Fibroblast of skin of scalp (primary cell): ENCODE results near the gene ALDH18A1.
A peak's percentile ranks its signal among the peaks of the same experiment; 100 is the strongest.
"Not testable (repeated sequence)": the region's sequence is repeated elsewhere in the genome, so short reads cannot be mapped to it uniquely, and the experiment has no call there.

ENCODE experiments used
- DNase-seq: peaks from one replicate; pipeline ENCODE4 v3.0.0-alpha.2; 2013

ALDH18A1 gene

DNA sequence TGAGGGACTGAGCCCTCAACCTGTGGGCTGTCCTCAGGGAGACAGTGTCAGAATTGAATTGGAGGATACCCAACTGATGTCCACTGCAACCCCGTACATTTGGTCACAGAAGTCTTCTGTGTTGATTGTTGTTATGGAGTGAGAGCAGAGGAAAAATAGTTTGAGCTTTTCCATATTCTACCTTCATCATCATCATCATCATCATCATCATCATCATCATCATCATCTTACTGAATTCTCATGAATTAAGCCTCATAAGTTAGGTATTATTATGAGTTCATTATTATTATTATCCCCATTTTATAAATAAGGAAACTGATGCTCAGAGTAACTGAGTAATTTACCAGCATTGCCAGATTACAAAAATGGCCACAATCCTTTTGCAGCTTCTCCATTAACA is 8.4 kb downstream of the ALDH18A1 start:
- DNase-seq: no peak

DNA sequence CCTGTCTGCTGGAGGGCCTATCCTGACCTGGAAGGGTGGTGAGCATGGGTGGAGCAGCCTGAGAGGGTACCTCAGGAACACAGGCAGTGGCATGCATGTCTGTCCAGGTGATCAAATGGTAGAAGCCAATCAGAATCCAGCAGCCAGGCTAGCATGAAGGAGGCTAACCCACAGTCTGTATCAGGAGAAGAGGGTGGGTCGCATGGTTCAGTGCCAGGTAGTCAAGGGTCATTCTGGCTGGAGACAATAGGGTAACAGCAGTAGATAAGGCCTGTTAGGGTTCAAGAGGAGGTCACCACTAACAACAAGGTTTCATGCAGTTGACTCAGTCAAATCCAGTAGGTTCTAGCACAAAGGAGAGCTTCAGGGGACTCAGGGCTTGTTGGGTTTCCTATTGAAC is 10.4 kb downstream of the ALDH18A1 start:
- no peak for DNase-seq

DNA sequence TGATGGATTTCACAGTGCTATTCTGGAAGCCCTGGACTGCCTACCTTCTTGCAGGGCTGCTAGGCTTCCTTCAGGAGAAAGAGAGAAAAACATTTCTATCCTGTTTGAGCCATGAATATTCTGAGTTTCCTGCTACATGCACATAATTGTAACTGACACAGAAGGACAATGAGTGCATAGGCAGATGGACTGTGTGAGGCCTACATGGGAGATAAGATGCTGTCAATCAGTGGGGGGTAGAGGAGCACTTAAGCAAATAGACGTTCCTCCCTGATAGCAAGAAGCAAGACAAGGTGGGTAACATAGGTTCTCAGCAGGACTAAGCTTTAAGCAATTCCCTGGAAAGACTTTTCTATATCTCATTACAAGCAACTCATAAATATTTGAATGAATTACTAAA is 11.6 kb downstream of the ALDH18A1 start:
- no peak for DNase-seq

DNA sequence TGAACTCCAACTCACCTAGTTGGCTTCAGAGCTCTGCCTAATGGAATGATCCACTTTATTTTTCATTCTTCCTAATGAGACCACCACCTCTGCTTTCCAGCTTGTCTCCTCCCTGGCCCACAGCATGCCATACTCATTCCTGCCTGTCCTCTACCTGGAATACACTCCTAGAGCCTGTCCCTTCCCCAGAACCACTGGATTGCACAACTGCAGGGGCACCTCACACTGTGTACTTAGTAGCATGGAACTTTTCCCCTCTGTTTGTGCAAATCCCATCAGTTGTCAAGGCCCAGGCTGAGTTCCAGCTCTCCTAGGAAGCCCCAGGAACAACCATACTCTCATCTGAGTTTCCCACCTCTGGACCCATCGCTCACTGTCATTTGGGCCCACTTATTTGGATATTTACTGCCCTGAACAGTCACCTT is 15.6 kb downstream of the ALDH18A1 start:
- DNase-seq: no peak

DNA sequence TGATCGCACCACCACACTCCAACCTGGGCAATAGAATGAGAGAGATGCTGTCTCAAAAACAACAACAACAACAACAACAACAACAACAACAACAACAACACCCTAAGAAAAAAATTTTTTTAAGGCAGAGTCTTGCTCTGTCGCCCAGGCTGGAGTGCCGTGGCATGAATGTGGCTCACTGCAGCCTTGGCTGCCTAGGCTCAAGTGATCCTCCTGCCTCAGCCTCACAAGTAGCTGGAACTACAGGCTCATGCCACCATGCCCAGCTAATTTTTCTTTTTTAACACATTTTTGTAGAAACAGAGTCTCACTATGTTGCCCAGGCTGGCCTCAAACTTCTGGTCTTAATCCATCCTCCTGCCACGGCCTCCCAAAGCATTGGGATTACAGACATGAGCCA is 18.6 kb downstream of the ALDH18A1 start:
- DNase-seq: no peak

DNA sequence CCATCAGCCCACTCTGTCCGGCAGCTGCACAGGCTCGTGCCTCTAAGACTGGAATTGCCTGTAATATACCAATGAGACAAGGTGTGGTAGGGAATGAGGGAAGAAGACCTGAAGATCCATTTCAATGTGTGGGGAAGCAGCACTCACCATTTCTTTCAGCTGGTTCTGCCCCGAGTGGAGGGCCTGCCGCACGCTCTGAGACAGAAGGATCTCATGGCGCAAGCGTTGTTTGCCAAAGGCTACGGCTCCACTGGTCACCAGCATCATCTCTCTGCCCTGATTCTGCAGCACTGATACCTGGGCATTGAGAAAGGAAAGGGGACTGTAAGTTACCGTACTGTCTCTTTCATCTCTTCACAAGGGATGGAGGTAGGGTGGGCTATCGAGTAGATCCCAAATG is 19.4 kb downstream of the ALDH18A1 start:
- no peak for DNase-seq

DNA sequence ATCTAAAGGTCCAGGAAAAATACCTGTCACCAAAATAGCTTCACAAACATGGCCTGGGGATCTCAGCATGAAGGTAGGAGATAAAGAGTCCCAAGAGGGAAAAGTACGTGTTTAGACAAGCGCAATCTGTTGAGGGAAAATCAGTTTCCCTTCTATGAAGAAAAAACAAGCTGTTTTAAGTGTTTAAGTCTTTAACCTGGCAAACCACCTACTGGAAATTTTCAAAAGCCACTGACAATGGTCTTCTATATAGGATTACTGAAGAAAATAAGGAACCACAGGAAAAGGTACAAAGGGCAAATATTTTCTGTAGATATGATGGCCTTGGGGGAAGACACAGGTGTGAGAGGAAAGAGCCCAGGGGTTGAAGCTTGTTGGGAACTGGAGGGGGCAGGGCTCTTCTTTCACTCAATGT is 21.2 kb downstream of the ALDH18A1 start:
- DNase-seq: no peak

DNA sequence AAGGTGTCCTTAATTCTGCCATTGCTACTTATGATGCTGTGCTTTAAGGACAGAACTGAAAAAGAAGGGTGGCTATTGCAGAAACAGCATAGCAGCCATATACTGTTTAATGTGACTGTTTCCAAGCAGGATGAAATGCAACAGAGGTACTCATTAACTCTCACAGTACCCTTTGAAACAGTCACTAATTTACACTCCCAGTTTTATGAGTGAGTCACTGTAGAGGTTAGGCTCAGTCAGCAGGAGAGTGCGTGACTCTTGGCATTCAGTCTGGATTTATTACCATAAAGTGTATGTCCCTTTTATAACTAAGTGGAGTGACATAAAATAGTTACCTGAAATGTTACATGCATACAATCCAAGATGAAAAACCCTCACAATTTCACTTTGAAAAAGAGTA is 27.7 kb downstream of the ALDH18A1 start:
- no peak for DNase-seq

DNA sequence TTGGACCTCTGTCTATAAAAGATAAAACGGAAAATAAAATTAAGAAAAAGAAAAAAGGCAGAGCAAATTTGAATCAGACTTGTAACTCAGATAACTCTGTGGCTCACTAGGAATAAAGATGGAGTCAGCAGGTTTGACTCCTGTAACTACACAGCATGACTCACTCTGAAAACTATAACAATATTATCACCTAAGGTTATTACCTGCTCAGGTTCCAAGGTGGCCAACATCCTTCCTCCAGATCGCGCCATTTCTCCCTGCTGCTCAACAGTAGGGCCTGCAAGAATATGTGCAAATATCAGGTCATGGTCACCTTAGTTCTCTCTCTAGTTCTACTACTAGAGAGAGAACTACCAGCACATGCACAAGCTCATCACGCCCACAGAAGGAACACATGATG is 30.0 kb downstream of the ALDH18A1 start:
- no peak for DNase-seq

DNA sequence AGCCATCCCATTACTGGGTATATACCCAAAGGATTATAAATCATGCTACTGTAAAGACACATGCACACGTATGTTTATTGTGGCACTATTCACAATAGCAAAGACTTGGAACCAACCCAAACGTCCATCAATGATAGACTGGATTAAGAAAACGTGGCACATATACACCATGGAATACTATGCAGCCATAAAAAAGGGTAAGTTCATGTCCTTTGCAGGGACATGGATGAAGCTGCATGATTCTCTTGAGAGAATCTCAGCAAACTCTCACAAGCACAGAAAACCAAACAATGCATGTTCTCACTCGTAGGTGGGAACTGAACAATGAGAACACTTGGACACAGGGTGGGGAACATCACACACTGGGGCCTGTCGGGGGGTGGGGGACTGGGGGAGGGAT is 36.1 kb downstream of the ALDH18A1 start:
- not testable (repeated sequence) for DNase-seq

DNA sequence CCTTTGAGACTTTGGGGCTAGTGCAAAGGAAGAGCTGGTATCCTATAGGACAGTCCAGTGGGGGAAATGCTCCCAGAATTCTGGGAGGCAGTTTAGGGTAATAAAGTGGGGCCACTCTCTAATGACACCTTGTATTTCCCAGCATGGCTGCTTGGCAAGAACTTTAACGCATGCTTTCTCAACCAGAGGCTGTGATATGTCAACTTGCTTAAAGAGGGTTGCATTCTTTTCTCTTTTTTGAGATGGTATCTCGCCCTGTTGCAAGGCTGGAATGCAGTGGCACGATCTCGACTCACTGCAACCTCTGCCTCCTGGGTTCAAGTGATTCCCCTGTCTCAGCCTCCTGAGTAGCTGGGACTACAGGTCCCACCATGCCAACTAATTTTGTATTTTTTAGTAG is 38.4 kb downstream of the ALDH18A1 start:
- no peak for DNase-seq

DNA sequence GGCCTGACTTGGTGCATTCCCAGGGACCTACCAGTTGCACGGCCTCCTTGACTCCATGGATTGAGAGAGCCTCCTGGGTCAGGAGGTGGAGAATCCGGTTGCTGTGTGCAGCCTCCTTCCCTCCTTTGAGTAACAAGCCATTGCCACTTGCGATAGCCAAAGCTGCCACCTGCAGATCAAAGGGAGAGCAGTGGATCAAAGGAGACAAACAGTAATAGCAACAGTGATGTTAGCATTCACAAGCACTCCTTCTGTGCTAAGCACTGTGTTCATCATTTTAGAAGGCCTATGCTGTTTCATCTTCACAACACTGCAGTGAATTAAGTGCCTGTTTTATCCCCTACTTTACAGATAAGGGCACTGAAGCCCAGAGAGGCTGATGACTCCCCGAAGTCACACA is 40.1 kb downstream of the ALDH18A1 start:
- DNase-seq: no peak

DNA sequence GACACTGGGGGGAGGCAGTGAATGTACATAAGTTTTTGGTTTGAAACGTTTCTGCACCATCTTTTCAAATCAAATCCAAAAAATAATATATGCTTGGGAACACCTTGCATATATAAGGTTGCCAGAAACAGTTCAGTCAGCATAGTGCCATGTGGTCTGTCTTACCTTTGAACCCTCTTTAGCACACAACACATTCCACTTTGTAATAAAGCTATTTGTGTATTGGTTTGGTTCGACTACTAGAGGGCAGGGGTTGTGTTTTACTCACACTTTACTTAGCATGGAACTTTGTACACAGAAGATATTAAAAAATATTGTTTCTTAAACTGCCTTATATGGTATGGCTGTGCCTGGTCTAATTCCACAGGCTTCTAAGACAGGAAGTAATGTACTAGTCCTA is 43.2 kb downstream of the ALDH18A1 start:
- no peak for DNase-seq

DNA sequence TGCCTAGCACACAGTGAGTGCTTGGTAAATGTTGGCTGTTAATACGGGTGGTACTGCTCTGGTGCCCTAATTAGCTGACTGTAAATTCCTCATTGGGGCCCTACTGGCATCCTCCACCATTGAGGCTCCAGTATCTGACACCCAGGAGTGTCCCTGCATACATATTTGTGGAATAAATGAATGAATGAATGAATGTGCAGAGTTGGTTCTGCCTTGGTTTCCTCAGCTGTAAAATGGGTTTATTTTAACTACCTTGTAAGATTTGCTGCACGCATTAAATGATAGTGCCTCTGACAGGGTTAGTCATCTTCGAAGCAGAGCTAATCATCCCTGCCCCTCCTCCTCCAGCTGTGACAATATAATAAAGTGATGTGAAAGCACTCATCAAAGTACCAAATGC is 45.8 kb downstream of the ALDH18A1 start:
- DNase-seq: no peak

DNA sequence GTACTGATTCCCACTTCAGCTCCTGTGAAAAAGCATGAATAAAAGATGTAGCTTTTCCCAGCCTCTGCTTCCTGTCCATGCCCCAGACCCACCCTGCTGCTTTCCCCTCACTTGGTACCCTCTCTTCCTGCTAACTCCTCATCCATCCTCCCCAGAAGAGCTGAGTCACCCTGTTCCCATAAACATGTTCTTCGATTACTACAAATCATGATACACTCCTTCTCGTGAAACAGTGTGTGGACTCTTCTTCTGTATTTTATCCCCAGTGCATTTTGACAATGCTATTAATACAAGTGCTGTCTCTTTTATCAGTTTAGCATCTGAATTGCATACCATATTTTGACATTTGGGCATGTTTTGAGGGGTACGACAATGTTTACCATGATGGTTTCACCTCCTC is 49.6 kb downstream of the ALDH18A1 start:
- no peak for DNase-seq

DNA sequence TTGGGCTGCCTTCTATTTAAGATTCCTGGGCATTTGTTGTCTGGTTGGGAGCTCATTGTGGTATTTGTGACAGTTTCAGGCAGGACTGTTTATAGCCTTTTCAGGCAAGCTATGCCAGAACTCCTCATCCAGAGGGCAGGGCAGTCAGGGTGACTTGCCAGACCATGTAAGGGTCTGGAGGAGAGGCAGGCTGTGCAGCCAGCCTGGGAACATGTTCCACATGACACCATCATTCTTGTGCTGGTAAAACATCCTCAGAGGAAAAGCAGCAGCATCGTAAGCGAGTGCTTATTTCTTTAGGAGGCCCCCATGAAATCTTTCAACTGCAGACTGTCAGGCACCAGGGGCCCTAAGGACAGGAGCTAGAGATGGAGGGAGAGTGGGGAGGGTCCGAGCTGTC is 51.3 kb downstream of the ALDH18A1 start:
- peak; percentile 4 for DNase-seq

DNA sequence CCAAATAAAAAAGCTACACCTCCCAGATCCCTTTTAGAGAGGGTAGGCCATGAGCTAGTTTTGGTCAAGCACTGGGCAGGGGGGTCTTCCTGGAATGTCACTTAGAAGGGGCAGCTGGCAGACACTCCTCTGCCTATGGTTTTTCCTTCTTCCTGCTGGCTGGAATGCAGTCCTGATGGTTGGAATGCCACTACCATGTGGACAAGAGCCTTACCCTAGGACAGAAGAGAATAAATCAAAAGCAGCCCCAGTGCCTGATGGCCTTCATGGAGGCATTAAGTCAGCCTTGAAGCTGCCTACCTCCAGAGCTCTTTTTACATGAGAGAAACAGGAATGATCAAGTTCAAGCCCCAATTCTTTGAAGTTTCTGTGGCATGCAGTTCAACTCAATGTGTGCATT is 51.9 kb downstream of the ALDH18A1 start:
- peak; percentile 26 for DNase-seq

DNA sequence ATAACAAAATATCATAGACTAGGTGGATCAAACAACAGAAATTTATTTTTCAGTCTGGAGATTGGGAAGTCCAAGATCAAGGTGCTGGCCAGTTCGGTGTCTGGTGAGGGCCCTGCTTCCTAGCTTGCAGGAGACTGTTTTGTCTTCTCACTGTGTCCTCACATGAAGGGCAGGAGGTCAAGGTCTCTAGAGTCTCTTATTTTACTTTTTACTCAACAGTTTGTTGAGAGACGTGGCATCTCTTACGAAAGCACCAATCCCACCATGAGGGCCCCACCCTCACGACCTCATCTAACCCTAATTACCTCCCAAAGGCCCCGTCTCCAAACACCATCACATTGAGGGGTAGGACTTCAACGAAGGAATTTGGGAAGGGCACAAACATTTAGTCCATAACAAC is 54.1 kb downstream of the ALDH18A1 start:
- no peak for DNase-seq

DNA sequence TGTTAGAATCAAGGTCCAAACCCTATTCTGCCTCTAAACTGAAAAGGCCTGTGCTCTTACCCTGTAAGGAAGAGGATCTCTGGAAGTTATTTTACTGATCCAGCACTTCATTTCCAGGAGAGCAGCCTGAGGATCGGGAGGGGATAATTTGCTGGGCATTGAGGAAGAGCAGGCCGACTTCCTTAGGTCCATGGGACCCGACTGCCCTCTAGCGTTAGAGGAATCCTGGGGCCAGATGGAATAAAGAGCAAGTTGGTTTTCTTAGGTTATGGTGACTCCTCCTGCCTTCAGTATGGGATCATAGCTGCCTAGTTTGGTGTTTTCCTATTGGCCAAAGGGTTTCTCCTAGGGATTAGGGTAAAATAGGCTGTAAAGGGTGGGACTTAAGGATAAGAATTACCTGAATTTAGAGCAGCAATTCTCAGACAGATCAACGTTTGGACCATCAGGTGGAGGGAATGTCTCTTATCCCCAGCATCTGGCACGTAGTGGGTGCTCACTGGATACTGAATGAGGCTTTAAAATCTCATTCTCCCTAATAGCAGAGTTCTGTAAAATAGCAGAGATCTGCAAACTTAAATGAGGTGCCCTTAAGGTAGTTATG is 55.3 kb downstream of the ALDH18A1 start:
- DNase-seq: peak; percentile 86

DNA sequence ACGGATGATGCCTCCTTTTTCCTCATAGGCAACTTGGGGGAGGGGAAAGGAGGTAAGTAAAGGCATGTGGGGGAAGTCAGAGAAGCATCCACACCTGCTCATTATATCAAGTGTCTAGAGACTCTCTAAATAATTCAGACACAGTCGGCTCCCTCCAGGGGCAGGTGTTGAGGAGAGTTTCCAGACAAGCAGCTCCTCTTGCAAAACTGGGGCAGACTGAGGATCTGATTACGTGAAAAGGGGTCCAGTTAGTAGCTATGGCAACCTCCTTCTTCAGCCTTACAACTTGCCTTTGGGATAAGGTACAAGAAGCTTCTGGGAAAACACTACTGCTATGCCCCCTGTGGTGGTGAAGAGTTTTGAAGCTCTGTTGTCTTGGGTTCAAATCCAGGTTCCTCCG is 56.4 kb downstream of the ALDH18A1 start:
- no peak for DNase-seq

DNA sequence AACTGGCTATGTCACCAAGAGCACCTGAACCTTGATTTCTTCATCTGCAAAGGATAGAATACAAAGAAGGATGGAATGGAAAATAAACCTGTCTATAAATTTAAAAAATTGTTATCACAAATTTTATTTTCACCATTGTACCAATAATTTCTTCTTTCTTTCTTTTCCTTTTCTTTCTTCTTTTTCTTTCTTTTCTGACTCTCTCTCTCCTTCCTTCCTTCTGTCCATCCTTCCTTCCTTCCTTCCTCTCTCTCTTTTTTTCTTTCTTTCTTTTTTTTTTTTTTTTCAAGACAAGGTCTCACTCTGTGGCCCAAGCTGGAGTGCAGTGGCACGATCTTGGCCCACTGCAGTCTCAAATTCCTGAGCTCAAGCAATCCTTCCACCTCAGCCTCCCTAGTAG is 58.7 kb downstream of the ALDH18A1 start:
- DNase-seq: no peak

DNA sequence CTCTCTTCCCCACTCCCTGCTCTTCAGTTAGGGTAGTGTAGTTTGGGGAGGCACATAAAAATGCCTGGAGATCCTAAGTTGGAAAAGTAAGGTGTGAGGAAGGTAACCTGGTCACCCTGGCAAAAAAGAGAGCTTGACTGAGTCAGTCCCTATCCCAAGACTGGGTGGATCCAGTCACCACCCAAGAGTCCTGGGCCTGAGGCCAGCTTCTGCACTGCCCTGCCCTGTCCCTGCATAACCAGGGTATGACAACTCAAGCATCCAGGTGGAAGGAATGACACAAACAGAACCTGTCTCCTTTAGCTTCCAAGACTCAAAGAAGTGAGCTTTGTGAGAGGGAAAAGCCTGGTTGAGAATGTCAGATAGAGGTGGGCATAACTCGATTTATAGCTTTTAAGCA is 68.5 kb downstream of the ALDH18A1 start:
- DNase-seq: no peak

DNA sequence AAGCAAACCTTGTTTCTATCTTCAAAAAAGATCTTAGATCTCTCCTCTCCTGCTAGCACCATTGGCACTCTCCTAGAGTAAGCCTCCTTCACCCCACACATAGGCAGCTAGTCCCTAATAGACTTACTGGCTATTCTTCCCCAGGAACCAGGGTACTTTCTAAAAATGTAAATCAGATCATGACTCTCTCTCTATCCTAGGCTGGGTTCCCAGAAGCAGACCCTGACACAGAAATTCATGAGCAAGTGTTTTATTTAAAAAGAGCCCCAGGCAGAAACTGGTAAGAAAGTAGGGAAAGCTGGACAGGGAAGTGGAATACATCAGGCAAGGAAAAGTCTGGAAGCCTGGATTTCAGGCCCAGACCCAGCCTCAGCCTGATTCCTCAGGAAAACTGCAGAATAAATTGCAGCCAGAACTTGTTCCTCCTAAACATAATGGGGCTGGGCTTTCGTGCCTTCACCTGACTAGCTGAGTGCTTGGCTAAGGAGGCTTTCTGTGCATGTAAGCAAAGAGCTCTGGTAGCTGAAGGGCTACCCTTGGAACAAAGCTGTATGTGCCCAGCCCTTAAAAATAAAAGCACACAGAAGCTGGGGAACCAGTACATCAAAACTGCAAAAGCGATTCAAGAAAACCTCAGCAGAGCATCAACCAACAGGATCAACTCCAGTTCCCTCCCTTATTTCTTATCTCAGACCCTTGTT is 76.5 kb downstream of the ALDH18A1 start:
- DNase-seq: no peak

DNA sequence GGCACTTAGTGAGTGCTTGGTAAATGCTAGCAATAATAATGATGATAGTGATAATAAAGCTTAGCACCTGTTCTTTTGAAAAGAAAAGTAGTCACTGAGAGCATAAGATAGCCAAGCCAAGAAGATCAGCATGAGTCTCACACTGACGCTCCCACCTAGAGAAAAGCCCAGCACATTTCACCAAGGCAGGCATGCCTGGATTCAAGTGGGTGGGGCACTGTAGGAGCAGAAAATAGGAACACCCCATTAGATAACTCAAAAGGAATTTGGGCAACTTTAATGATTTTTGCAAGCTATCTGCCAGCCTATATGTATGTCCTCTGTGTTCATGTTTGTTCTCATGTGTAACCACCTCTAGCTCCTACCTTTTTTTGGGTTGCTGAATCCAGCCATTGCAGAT is 77.2 kb downstream of the ALDH18A1 start:
- no peak for DNase-seq

DNA sequence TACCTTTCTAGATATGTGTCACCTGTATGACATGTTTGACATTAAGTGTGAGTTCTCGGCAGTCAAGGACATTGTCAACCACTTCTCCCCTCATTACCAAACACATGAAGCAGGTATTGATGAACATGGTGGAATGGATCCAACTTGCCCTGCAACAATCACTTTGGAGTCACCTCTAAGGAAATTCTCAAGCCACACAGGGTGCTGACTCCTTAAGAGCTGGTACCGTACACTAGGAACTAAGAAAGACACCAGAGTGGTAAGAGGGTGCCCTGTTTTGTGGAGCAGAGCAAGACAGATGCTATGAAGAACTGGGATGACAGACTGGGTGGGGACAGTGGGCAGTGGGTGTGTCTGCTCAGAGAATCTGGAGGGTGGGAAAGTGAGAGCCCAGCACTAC is 77.9 kb downstream of the ALDH18A1 start:
- DNase-seq: no peak
